GM18502 (cell line): ENCODE measurements around the gene UBR1.
"Not testable (repeated sequence)": the region's sequence is repeated elsewhere in the genome, so short reads cannot be mapped to it uniquely, and the experiment has no call there.

Source experiments
- ATAC-seq: cut with Tn5 transposase; IDR thresholded peaks from one replicate; pipeline ENCODE4 v1.9.1; 2021; ENCODE audit warnings: mild to moderate bottlenecking; ENCODE audit not compliant: unreplicated experiment, poor library complexity

The UBR1 gene

GRCh38 chr15:43105778-43106485 is at the start of gene UBR1:
Gene UBR1, minus strand, starts transcription at chr15:43106038. Its CDS starts 16 bp downstream, at chr15:43106022.
- ATAC-seq = peak; percentile 81

DNA sequence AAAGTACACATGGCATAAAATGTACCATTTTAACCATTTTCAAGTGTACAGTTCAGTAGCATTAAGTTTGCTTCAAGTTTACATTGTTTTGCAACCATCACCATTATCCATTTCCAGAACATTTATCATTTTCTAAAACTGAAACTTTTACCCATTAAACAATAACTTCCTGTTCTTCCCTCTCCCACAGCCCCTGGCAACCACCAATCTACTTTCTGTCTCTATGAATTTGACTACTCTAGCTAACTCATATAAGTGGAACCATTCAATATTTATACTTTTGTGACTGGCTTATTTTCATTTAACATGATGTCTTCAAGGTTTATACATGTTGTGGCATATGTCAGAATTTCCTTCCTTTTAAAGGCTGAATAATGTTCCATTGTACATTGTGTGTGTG is 47.4 kb upstream of the UBR1 start:
- no peak for ATAC-seq

DNA sequence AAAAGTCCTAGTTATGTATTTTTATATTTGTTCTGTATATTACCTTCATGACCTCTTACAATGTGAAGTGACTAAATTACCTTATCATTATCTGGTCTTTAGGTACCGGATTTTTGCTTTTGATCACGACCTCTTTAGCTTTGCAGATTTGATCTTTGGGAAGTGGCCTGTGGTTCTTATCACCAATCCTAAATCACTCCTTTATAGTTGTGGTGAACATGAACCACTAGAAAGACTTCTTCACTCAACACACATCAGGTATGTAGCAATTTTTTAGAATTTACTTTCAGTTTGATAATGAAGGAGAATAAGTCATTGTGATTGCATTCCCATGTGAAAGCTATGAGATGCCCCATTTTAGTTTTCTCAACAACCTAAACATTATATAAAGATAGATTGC is 45.9 kb upstream of the UBR1 start:
- no peak for ATAC-seq

- ATAC-seq = no peak
These were observed 44.5 kb upstream of the UBR1 start for GRCh38 chr15:43150191-43150929.

- no peak for ATAC-seq
These were observed 40.3 kb upstream of the UBR1 start for GRCh38 chr15:43146184-43146583.

DNA sequence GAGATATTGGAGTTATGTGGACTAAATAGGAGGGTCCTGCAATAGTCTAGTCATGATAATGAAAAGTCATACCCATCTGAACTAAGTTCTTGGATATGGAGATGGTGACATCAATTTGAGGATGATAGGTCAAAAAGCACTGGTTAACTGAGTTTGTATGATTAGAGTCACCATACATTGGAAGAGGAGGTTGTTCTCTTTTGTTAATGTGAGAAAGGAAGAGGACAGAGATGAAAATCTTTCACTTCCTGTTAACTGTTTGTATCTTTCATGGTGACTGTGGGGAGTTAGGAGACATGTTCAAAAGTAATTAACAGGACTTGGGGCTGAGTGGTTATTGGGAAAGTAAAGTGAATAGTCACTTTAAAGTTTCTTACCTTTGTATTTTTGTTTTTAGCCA is 38.7 kb upstream of the UBR1 start:
- no peak for ATAC-seq

GRCh38 chr15:43143203-43143941 is 37.5 kb upstream of the UBR1 start:
- no peak for ATAC-seq

- ATAC-seq = no peak
These were observed 29.5 kb upstream of the UBR1 start for GRCh38 chr15:43135351-43135750.

- no peak for ATAC-seq
These were observed 28.4 kb upstream of the UBR1 start for GRCh38 chr15:43134157-43134635.

GRCh38 chr15:43133430-43134156 is 27.8 kb upstream of the UBR1 start, which contains the start of gene TMEM62:
Gene TMEM62, plus strand, starts transcription at chr15:43133586. Its CDS starts 217 bp downstream, at chr15:43133803.
- ATAC-seq = peak; percentile 92

- no peak for ATAC-seq
These were observed 27.1 kb upstream of the UBR1 start for GRCh38 chr15:43132830-43133429.

DNA sequence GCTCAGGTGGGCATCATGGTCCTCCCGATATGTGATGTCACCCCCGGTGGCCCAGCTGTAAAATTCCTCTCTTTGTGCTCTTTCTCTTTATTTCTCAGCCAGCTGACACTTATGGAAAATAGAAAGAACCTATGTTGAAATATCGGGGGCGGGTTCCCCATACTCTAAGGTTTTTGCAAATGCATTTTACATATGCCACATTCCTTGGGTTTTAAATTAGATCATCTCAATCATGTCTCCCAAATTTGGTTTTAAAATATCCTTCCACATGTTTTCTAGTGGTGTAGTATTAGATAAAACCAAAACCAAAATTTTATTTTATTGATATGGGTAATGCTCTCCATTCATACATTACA is 23.1 kb upstream of the UBR1 start:
- ATAC-seq = no peak

DNA sequence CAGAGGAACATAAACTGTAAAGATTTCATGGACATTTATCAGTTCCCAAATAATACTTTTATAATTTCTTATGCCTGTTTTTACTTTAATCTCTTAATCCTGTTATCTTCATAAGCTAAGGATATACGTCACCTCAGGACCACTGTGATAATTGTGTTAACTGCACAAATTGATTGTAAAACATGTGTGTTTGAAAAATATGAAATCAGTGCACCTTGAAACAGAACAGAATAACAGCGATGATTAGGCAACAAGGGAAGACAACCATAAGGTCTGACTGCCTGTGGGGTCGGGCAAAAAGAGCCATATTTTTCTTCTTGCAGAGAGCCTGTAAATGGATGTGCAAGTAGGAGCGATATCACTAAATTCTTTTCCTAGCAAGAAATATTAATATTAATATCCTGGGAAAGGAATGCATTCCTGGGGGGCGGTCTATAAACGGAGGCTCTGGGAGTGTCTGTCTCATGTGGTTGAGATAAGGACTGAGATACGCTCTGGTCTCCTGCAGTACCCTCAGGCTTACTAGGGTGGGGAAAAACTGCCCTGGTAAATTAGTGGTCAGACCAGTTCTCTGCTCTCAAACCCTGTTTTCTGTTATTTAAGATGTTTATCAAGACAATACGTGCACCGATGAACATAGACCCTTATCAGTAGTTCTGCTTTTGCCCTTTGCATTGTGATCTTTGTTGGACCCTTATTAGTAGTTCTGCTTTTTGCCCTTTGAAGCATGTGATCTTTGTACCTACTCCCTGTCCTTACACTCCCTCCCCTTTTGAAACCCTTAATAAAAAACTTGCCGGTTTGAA is 22.5 kb upstream of the UBR1 start:
- not testable (repeated sequence) for ATAC-seq

DNA sequence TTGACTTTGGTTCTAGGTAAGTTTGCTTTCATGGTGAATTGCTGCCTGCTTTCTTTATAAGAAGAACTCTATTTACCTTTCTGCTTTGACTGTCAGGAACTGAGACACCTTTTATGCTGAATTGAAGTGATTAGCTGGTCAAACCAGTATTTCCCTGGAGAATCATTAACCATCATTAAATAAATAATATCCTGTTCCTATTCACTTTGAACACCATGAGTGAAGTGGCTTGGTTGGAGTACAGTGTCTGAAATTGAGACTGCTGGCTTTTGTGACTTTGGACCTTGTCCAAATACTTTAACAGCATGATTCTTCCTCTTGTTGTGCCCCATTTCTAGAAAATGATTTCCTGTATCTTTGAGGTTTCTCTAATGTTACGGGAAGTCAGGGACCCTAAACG is 21.9 kb upstream of the UBR1 start:
- ATAC-seq = no peak

DNA sequence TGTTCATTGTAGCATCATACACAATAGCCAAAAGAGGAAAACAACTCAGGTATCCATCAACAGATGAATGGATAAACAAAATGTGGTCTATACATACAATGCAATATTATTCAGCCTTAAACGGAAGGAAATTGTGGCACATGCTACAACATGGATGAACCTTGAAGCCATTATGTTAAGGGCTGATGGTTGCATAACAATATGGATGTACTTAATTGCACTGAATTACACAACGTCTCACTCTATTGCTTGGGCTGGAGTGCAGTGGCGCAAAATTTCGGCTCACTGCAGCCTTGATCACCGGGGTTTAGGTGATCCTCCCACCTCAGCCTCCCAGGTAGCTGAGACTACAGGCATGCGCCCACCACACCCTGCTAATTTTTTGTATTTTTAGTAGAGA is 20.5 kb upstream of the UBR1 start:
- ATAC-seq = no peak

DNA sequence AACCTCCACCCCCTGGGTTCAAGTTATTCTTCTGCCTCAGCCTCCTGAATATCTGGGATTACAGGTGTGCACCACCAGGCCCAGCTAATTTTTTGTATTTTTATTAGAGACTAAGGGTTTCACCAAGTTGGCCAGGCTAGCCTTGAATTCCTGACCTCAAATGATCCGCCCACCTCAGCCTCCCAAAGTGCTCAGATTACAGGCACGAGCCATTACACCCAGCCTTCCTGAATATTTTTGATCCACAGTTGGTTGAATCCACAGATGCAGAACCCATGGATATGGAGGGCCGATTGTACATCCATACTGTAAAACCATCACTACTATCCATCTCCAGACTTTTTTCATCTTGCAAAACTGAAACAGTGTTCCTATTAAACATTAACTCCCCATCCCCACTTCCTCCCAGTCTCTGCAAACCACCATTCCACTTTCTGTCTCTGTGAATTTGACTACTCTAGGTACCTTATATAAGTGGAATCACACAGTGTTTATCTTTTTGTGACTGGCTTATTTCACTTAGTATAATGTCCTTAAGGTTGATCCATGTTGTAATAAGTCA is 19.3 kb upstream of the UBR1 start:
- ATAC-seq = no peak

DNA sequence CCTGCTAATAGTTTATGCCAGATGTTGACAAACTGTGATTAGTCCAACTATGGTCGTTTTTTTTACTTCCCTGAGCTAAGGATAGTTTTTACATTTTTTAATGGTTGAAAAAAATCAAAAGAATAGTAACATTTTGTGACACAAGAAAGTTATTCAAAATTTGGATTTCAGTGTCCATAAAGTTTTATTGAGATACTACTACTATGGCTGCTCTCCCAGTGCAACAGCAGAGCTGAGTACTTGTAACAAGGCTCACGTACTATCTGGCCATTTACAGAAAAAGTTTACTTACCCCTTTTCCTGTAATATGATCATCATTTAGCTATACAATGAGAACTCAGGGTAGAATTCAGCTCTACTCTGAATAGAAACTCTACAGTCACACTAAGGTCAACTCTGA is 16.0 kb upstream of the UBR1 start:
- ATAC-seq = no peak

DNA sequence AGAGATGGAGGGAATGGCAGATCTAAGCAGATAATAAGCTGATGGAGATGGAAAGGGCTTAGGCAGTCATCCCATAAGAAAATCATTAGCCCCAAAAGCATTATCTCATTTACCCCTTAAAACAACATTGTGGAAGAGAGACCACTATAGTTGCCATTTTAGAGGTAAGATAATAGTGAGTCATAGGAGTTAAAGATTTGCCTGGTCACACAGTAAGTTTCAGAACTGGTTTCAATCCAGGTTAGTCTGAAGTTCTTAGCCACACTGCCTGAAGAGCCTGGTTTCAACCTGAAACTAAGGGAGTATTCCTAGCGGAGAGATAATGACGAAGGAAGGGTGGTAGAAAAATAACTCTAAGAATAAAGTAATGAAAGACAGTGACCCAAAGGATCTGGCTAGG is 13.0 kb upstream of the UBR1 start:
- peak; percentile 50 for ATAC-seq

DNA sequence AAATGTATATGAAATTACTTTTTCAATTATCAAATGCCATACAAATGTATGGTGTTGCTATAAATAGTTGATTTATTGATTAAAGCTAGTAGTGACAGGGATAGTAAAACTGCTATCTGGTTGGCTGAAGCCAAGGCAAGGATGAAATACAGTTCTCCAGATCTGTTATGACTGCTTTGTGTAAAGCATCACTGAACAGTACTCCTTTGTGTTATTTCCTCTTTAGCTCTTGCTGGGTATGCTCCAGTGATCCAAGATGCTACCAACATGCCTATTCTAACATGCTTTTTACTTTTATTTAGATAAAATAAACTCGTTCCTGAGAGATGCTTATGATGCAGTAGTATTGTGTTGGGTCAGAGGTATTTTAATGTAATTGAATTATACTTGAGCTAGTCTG is 12.4 kb upstream of the UBR1 start:
- no peak for ATAC-seq
